ENCODE measurements around the gene TBCA. TPM values are rescaled to one million over a fixed set of nuclear protein-coding genes. Genes with fewer than 3 reads are reported as not detected.

TBCA gene
- total and polyA plus RNA-seq, 9 donors, result 125 to 283 (median 189) TPM

GRCh38 chr5:77719666-77720363, 56.3 kb downstream of the TBCA start:
- Histone ChIP-seq H3K4me1 (ENCODE audit: insufficient read depth) (no peaks in the 10 kb centered on the region), H3K4me3 (no peak overlapping the region), H3K9me3 (no peaks in the 10 kb centered on the region), H3K27ac (no peak overlapping the region), H3K27me3 (no peaks in the 10 kb centered on the region), H3K36me3 (no peaks in the 10 kb centered on the region)
- intact Hi-C loops (cut with DNase I), result no loop called here
- 80 to 83% (median 82%) methylated on average over 3 of the region's 3 CpGs for WGBS, 3 donors
- no peak for DNase-seq
- TF ChIP-seq EP300 (IDR thresholded peaks at IDR 0.05), result no peak
- TF ChIP-seq CTCF (IDR thresholded peaks at IDR 0.05), result no peak
- TF ChIP-seq POLR2A (IDR thresholded peaks at IDR 0.05), result no peak

- Histone ChIP-seq H3K27ac (no peak overlapping the region), H3K36me3 (no peaks in the 10 kb centered on the region), H3K4me3 (no peak overlapping the region), H3K9me3 (no peaks in the 10 kb centered on the region), H3K4me1 (ENCODE audit: insufficient read depth) (no peaks in the 10 kb centered on the region), H3K27me3 (no peaks in the 10 kb centered on the region)
- 87 to 91% (median 91%) methylated on average over 6 of the region's 6 CpGs for WGBS, 3 donors
- DNase-seq, result no peak
- intact Hi-C loops (cut with DNase I), result no loop called here
- TF ChIP-seq CTCF (IDR thresholded peaks at IDR 0.05) (no peak), EP300 (IDR thresholded peaks at IDR 0.05) (no peak), POLR2A (IDR thresholded peaks at IDR 0.05) (no peak)
These were observed 57.1 kb downstream of the TBCA start for GRCh38 chr5:77718934-77719610.

- TF ChIP-seq POLR2A (IDR thresholded peaks at IDR 0.05), result no peak
- TF ChIP-seq CTCF (IDR thresholded peaks at IDR 0.05), result no peak
- TF ChIP-seq EP300 (IDR thresholded peaks at IDR 0.05), result no peak
- Histone ChIP-seq H3K9me3 (no peaks in the 10 kb centered on the region), H3K4me1 (ENCODE audit: insufficient read depth) (no peaks in the 10 kb centered on the region), H3K27me3 (no peaks in the 10 kb centered on the region), H3K36me3 (no peaks in the 10 kb centered on the region), H3K4me3 (no peak overlapping the region), H3K27ac (no peak overlapping the region)
- intact Hi-C loops (cut with DNase I), result no loop called here
- DNase-seq, result no peak
These were observed 66.0 kb downstream of the TBCA start for GRCh38 chr5:77709993-77710685.

GRCh38 chr5:77709340-77709739, 66.8 kb downstream of the TBCA start:
- Histone ChIP-seq H3K4me1 (ENCODE audit: insufficient read depth) (no peaks in the 10 kb centered on the region), H3K27ac (no peak overlapping the region), H3K4me3 (no peak overlapping the region), H3K27me3 (no peaks in the 10 kb centered on the region), H3K36me3 (no peaks in the 10 kb centered on the region), H3K9me3 (no peaks in the 10 kb centered on the region)
- DNase-seq, result no peak
- intact Hi-C loops (cut with DNase I), result no loop called here
- TF ChIP-seq EP300 (IDR thresholded peaks at IDR 0.05), result no peak
- TF ChIP-seq CTCF (IDR thresholded peaks at IDR 0.05), result no peak
- no peak for TF ChIP-seq POLR2A (IDR thresholded peaks at IDR 0.05)
